ENCODE data around the gene POU6F2. TPM values are rescaled to one million over a fixed set of nuclear protein-coding genes. Genes with fewer than 3 reads are reported as not detected.

The POU6F2 gene
- total and polyA plus RNA-seq, 2 donors (not counting 1 experiment from before 2014, with no cell fraction given) = 0.47 TPM; not detected in 1

- H4K20me1 ChIP-seq (ENCODE audit: control insufficient read depth, insufficient read depth, low read length, poor library complexity, severe bottlenecking) = no peaks in the 10 kb centered on the region
- H3K27ac ChIP-seq (ENCODE audit: low read length in 2 of 2) = no peak overlapping the region
- TF ChIP-seq CTCF (IDR thresholded peaks at IDR 0.05) (no peak), EZH2 (IDR thresholded peaks at IDR 0.05; ENCODE audit: borderline replicate concordance, insufficient read depth, low read depth, low read length, poor library complexity, severe bottlenecking) (no peak)
- Mint-ChIP-seq H3K27me3 (peaks cover 14% of the 10 kb centered on the region), H3K9me3 (ENCODE audit: insufficient read depth) (no peaks in the 10 kb centered on the region), H3K27ac (no peak overlapping the region), H3K4me1 (no peaks in the 10 kb centered on the region), H3K4me3 (no peak overlapping the region)
- intact Hi-C loops (cut with micrococcal nuclease) = loop anchor here (10.0 kb wide), 1 partner anchor 525 kb away; no protein-coding TSS in a partner anchor
- ATAC-seq (ENCODE audit: low read depth) (no peak), DNase-seq (no peak)
- WGBS (ENCODE audit: insufficient coverage) = 89% methylated on average over 4 of the region's 6 CpGs
- ChIA-PET POLR2A (no interaction called here), CTCF (interaction anchor here (2.7 kb wide), 1 partner anchor 9 kb away, joined by 10 read pairs; no protein-coding TSS in a partner anchor)
- H3K4me2 ChIP-seq (replicated peaks; ENCODE audit: low read depth, low read length, poor library complexity, severe bottlenecking) = no peak overlapping the region
- H3K79me2 ChIP-seq (ENCODE audit: control insufficient read depth, insufficient read depth, low read length) = no peaks in the 10 kb centered on the region
- H3K4me3 ChIP-seq (ENCODE audit: control extremely low read depth in 1 of 5, extremely low read depth in 1 of 5, insufficient read depth in 1 of 5, low read depth in 2 of 5, low read length in 4 of 5) = no peak overlapping the region
- no peaks in the 10 kb centered on the region for H3K27me3 ChIP-seq (replicated peaks in 1 of 4; ENCODE audit: control extremely low read depth in 1 of 4, control insufficient read depth in 3 of 4, insufficient read depth in 4 of 4, low read length in 3 of 4)
- no peaks in the 10 kb centered on the region for H3K4me1 ChIP-seq (ENCODE audit: control insufficient read depth in 2 of 2, insufficient read depth in 2 of 2, low read length in 2 of 2)
- no peaks in the 10 kb centered on the region for H3K9me3 ChIP-seq (ENCODE audit: control extremely low read depth in 1 of 3, control insufficient read depth in 2 of 3, insufficient read depth in 1 of 3, low read length in 2 of 3)
- no peak overlapping the region for H3K9ac ChIP-seq (ENCODE audit: low read length)
- no peaks in the 10 kb centered on the region for H3K36me3 ChIP-seq (replicated peaks in 1 of 2; ENCODE audit: control extremely low read depth in 1 of 2, control insufficient read depth in 1 of 2, extremely low read depth in 1 of 2, insufficient read depth in 2 of 2, low read length in 1 of 2)
- no peak overlapping the region for H2AFZ ChIP-seq (ENCODE audit: insufficient read depth, low read depth, low read length, poor library complexity, severe bottlenecking)
Observed at GRCh38 chr7:39459636-39460035, 481.9 kb downstream of the POU6F2 start.

GRCh38 chr7:39460486-39460885, 482.8 kb downstream of the POU6F2 start:
- Mint-ChIP-seq H3K4me3 (no peak overlapping the region), H3K9me3 (ENCODE audit: insufficient read depth) (no peaks in the 10 kb centered on the region), H3K27ac (no peak overlapping the region), H3K4me1 (peaks cover 4% of the 10 kb centered on the region), H3K27me3 (peaks cover 19% of the 10 kb centered on the region)
- Histone ChIP-seq H4K20me1 (ENCODE audit: control insufficient read depth, insufficient read depth, low read length, poor library complexity, severe bottlenecking) (no peaks in the 10 kb centered on the region), H3K9ac (ENCODE audit: low read length) (no peak overlapping the region), H3K4me2 (replicated peaks; ENCODE audit: low read depth, low read length, poor library complexity, severe bottlenecking) (no peak overlapping the region), H3K27me3 (replicated peaks in 1 of 4; ENCODE audit: control extremely low read depth in 1 of 4, control insufficient read depth in 3 of 4, insufficient read depth in 4 of 4, low read length in 3 of 4) (no peaks in the 10 kb centered on the region), H3K4me3 (ENCODE audit: control extremely low read depth in 1 of 5, extremely low read depth in 1 of 5, insufficient read depth in 1 of 5, low read depth in 2 of 5, low read length in 4 of 5) (no peak overlapping the region), H3K79me2 (ENCODE audit: control insufficient read depth, insufficient read depth, low read length) (no peaks in the 10 kb centered on the region), H3K27ac (ENCODE audit: low read length in 2 of 2) (no peak overlapping the region), H2AFZ (ENCODE audit: insufficient read depth, low read depth, low read length, poor library complexity, severe bottlenecking) (no peak overlapping the region), H3K4me1 (ENCODE audit: control insufficient read depth in 2 of 2, insufficient read depth in 2 of 2, low read length in 2 of 2) (peaks cover 3 to 6% of the 10 kb centered on the region in 2 donors), H3K9me3 (ENCODE audit: control extremely low read depth in 1 of 3, control insufficient read depth in 2 of 3, insufficient read depth in 1 of 3, low read length in 2 of 3) (no peaks in the 10 kb centered on the region), H3K36me3 (replicated peaks in 1 of 2; ENCODE audit: control extremely low read depth in 1 of 2, control insufficient read depth in 1 of 2, extremely low read depth in 1 of 2, insufficient read depth in 2 of 2, low read length in 1 of 2) (no peaks in the 10 kb centered on the region)
- TF ChIP-seq EZH2 (IDR thresholded peaks at IDR 0.05; ENCODE audit: borderline replicate concordance, insufficient read depth, low read depth, low read length, poor library complexity, severe bottlenecking) = no peak
- TF ChIP-seq CTCF (IDR thresholded peaks at IDR 0.05) = no peak
- ATAC-seq (ENCODE audit: low read depth) (no peak), DNase-seq (no peak)
- CTCF ChIA-PET = interaction anchor here (1.1 to 2.7 kb wide), 2 partner anchors 9 to 15 kb away, joined by 4 to 10 read pairs; no protein-coding TSS in a partner anchor
- intact Hi-C loops (cut with micrococcal nuclease) = loop anchor here (10.0 kb wide), 1 partner anchor 526 kb away; no protein-coding TSS in a partner anchor
- 97% methylated on average over 5 of the region's 20 CpGs for WGBS (ENCODE audit: insufficient coverage)
- POLR2A ChIA-PET = no interaction called here
